K562 (cell line): ENCODE results near the gene TRPC3. TPM values are rescaled to one million over a fixed set of nuclear protein-coding genes. Genes with fewer than 3 reads are reported as not detected.

Source experiments
- COPS2 ChIP-seq: fragments of 450-650 bp; conservative IDR thresholded peaks from 2 replicates; pipeline ENCODE4 v1.6.1; 2016; ENCODE audit warnings: mild to moderate bottlenecking, moderate library complexity
- KLF16 ChIP-seq: IDR thresholded peaks from 2 replicates; pipeline ENCODE4 v1.6.1; 2016; ENCODE audit warnings: antibody characterized with exemption
- RAD21 ChIP-seq, 2 experiments: fragments of 250-450 bp in 1 of 2; fragments of 450-650 bp in 1 of 2; sonication (Bioruptor Pico) in 1 of 2; formaldehyde crosslinking in 1 of 2; IDR thresholded peaks in 1 of 2; conservative IDR thresholded peaks in 1 of 2; 2 replicates each; pipeline versions ENCODE4 v1.4.0 to v1.8.0; 2020 to 2022; ENCODE audit warnings: mild to moderate bottlenecking in 2 of 2, moderate library complexity in 1 of 2
- SMC3 ChIP-seq: conservative IDR thresholded peaks from 2 replicates; pipeline ENCODE4 v1.6.1; 2011; ENCODE audit warnings: low read depth, low read length, improper control_type of control experiment; ENCODE audit not compliant: insufficient read depth
- ZNF24 ChIP-seq: fragments of 450-650 bp; IDR thresholded peaks from 2 replicates; pipeline ENCODE4 v1.6.1; 2016
- polyA plus RNA-seq, 8 experiments: library from polyadenylated mRNA; depleted of rRNA in 4 of 8; stranded (reverse) in 5 of 8; unstranded in 3 of 8; fragments of >200 nt; fragmentation: Nextera tagmentation in 2 of 8; fragmentation: Illumina TruSeq in 1 of 8; extraction: Ambion mirVana in 2 of 8; extraction: Trizol in 1 of 8; gene quantifications; 2 replicates each; pipeline versions ENCODE4 v1.2.1 to v1.2.3, GENCODE V29; 2011 to 2014; ENCODE audit warnings: inconsistent platforms in 1 of 8, missing spikeins in 1 of 8
- total RNA-seq, 7 experiments: library from RNA; depleted of rRNA in 6 of 7; stranded (reverse); fragments of >200 nt in 6 of 7; fragmentation: Illumina TruSeq in 2 of 7; extraction: Trizol in 2 of 7; gene quantifications; 2 replicates each; pipeline versions ENCODE4 v1.2.1 to v1.2.3, GENCODE V29; 2011 to 2021; ENCODE audit warnings: low replicate concordance in 1 of 7
- TF ChIP-seq, protein P1 (sequence below): fragments of 450-650 bp; formaldehyde crosslinking; IDR thresholded peaks from 2 replicates; pipeline ENCODE4 v1.4.0; 2020; ENCODE audit warnings: mild to moderate bottlenecking, moderate library complexity
- TF ChIP-seq, protein P2 (sequence below): sonication (generic); IDR thresholded peaks from 2 replicates; pipeline ENCODE4 v1.6.1; 2016

The TRPC3 gene
- total and polyA plus RNA-seq, 9 of the 15 experiments (the other 6 are each of a cell fraction or from before 2014, with no cell fraction given) = 0.01 to 0.27 (median 0.11) TPM

DNA sequence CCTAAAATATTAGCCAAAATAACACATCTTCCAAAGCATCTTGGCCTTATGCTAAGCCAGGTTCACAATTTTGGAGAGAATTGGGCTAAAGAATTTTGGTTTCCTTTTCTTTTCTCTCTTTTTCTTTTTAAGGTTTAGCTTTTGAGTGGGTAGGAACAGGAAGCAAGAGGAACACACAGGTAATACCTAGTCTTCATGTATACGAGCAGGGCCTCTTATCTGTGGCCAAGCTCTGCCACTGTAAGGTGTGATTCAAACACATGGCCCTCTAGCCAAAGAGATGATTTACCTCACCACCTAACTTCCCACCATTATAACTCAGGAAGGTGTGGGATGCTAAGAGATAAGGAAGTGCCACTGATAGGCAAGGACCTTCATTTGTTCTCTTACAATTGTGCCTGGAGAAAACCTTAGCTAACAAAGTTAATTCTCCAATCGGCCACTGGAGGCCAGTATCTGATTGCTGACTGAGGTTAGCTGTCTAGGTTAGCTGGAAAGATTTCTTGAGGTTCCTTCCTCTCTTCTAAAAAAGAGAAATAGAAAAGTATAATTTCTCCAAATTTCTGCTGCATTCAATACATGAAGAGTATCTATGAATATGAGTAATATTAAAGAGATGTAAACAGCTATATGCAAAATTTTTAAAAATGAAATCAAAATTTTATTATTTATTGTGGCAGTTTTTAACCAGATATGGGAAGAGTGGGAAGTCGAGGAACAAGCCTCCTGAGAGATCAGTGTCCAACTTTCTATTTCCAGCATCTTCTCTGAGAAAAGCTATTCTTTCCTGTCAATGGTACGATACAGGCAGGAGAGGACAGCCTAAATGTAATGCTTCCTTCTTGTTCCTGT is 51.5 kb downstream of the TRPC3 start (continued):
- TF ChIP-seq, protein P1, sequence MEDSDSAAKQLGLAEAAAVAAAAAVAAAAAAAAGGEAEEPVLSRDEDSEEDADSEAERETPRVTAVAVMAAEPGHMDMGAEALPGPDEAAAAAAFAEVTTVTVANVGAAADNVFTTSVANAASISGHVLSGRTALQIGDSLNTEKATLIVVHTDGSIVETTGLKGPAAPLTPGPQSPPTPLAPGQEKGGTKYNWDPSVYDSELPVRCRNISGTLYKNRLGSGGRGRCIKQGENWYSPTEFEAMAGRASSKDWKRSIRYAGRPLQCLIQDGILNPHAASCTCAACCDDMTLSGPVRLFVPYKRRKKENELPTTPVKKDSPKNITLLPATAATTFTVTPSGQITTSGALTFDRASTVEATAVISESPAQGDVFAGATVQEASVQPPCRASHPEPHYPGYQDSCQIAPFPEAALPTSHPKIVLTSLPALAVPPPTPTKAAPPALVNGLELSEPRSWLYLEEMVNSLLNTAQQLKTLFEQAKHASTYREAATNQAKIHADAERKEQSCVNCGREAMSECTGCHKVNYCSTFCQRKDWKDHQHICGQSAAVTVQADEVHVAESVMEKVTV (CRISPR knock-in tag) = peak; percentile 75
- 0 out of 2 replicates have a peak, but pooled peaks have one; percentile 15 for TF ChIP-seq KLF16
- peak; percentile 90 for TF ChIP-seq ZNF24
- TF ChIP-seq, protein P2, sequence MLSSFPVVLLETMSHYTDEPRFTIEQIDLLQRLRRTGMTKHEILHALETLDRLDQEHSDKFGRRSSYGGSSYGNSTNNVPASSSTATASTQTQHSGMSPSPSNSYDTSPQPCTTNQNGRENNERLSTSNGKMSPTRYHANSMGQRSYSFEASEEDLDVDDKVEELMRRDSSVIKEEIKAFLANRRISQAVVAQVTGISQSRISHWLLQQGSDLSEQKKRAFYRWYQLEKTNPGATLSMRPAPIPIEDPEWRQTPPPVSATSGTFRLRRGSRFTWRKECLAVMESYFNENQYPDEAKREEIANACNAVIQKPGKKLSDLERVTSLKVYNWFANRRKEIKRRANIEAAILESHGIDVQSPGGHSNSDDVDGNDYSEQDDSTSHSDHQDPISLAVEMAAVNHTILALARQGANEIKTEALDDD = peak; percentile 42; the same call in 1 of the 2 replicates
- TF ChIP-seq COPS2 = no peak
- peak; percentile 73 for TF ChIP-seq SMC3
- peak; percentile 90 to 93 for TF ChIP-seq RAD21 (CRISPR knock-in tag; conservative IDR thresholded peaks at IDR 0.05 in 1 of 2, IDR thresholded peaks at IDR 0.05 in 1 of 2)
